D721Med (cell line): ENCODE data around the gene WBP2.

Source experiments
- DNase-seq: peaks from one replicate; pipeline ENCODE4 v3.0.0; 2011; ENCODE audit warnings: low spot score; ENCODE audit not compliant: insufficient read length
- FAIRE-seq: peaks from 2 replicates; lab custom pipeline; 2011; peaks lifted over from hg19 to GRCh38; lab: Jason Lieb, UNC
- TF ChIP-seq, protein P1 (sequence below): IDR thresholded peaks from 2 replicates; pipeline ENCODE4 v1.5.1; 2012; ENCODE audit warnings: mild to moderate bottlenecking, control low read depth; ENCODE audit not compliant: insufficient read depth; ENCODE audit errors: missing control alignments

The WBP2 gene

GRCh38 chr17:75808549-75808904, 46.6 kb downstream of the WBP2 start:
- no peak for FAIRE-seq
- TF ChIP-seq, protein P1, sequence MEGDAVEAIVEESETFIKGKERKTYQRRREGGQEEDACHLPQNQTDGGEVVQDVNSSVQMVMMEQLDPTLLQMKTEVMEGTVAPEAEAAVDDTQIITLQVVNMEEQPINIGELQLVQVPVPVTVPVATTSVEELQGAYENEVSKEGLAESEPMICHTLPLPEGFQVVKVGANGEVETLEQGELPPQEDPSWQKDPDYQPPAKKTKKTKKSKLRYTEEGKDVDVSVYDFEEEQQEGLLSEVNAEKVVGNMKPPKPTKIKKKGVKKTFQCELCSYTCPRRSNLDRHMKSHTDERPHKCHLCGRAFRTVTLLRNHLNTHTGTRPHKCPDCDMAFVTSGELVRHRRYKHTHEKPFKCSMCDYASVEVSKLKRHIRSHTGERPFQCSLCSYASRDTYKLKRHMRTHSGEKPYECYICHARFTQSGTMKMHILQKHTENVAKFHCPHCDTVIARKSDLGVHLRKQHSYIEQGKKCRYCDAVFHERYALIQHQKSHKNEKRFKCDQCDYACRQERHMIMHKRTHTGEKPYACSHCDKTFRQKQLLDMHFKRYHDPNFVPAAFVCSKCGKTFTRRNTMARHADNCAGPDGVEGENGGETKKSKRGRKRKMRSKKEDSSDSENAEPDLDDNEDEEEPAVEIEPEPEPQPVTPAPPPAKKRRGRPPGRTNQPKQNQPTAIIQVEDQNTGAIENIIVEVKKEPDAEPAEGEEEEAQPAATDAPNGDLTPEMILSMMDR: no peak
- DNase-seq: no peak

GRCh38 chr17:75807861-75808260, 47.3 kb downstream of the WBP2 start:
- DNase-seq (no peak), FAIRE-seq (no peak)
- TF ChIP-seq, protein P1: no peak

DNA sequence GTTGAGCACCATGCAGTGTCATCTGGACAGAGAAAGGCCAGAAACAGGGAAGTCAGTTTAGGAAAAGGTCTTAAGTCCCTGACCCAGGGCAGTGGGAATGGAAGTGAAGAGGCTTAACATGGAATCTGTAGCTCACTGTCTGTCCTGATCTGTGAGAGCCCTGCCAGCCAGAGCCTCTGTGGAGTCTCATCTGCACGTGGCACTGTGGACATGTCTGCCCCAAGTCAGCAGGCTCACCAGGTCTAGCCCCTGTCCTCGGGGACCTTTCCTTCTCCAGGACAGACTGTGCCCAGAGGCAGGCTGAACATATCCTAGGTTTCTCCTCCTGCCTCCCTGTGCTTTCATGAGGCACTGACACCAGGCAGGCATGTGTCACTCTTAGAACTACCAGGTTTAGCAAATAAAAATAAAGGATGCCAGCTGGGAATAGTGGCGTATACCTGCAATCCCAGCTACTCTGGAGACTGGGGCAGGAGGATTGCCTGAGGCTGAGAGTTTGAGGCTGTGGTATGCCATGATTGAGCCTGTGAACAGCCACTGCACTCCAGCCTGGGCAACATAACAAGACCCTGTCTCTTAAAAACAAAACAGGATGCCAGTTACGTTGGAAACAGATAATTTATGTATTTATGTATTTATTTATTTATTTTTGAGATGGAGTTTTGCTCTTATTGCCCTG, 48.2 kb downstream of the WBP2 start:
- DNase-seq (no peak), FAIRE-seq (no peak)
- TF ChIP-seq, protein P1: no peak

DNA sequence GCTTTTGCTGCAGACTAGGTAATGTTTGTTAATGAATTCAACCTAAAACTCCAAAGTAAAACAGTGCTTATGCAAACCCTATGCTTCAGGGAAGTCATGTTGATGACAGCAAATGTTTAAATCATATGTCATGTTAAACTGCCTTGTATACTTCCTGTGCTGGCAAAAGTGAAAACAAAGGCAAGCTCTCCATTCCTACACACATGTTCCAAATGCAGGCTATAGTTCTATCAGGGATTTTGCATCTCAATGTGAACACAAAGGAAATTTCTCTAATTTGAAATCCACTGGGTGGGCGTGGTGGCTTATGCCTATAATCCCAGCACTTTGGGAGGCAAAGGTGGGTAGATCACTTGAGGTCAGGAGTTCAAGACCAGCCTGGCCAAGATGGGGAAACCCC, 51.3 kb downstream of the WBP2 start:
- DNase-seq: no peak
- TF ChIP-seq, protein P1: no peak
- no peak for FAIRE-seq

GRCh38 chr17:75799402-75799801, 55.7 kb downstream of the WBP2 start:
- FAIRE-seq: no peak
- TF ChIP-seq, protein P1: no peak
- DNase-seq: no peak

GRCh38 chr17:75795820-75796607, 59.1 kb downstream of the WBP2 start:
- DNase-seq (no peak), FAIRE-seq (no peak)
- TF ChIP-seq, protein P1: no peak
